ENCODE measurements around the gene SEC24A.

- TF ChIP-seq, protein P1, sequence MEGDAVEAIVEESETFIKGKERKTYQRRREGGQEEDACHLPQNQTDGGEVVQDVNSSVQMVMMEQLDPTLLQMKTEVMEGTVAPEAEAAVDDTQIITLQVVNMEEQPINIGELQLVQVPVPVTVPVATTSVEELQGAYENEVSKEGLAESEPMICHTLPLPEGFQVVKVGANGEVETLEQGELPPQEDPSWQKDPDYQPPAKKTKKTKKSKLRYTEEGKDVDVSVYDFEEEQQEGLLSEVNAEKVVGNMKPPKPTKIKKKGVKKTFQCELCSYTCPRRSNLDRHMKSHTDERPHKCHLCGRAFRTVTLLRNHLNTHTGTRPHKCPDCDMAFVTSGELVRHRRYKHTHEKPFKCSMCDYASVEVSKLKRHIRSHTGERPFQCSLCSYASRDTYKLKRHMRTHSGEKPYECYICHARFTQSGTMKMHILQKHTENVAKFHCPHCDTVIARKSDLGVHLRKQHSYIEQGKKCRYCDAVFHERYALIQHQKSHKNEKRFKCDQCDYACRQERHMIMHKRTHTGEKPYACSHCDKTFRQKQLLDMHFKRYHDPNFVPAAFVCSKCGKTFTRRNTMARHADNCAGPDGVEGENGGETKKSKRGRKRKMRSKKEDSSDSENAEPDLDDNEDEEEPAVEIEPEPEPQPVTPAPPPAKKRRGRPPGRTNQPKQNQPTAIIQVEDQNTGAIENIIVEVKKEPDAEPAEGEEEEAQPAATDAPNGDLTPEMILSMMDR (IDR thresholded peaks at IDR 0.05; ENCODE audit: low read length): no peak
- no peak for TF ChIP-seq EZH2 (optimal IDR thresholded peaks at IDR 0.05; ENCODE audit: low read depth, low read length)
These were observed 66.0 kb downstream of the SEC24A start for GRCh38 chr5:134714541-134714940.

Data from MM.1S (cell line).